Liver (tissue), 9 donors: ENCODE measurements around the gene KDM5C. TPM values are rescaled to one million over a fixed set of nuclear protein-coding genes. Genes with fewer than 3 reads are reported as not detected.

ENCODE experiments used
- DNase-seq: peaks from one replicate; pipeline ENCODE4 v3.0.0-alpha.2; 2017; ENCODE audit warnings: low spot score
- H3K27ac ChIP-seq, 2 donors: one replicate each; pipeline ENCODE4 v1.7.0; 2013; ENCODE audit warnings: inconsistent platforms in 2 of 2, low read length in 2 of 2, control low read depth in 1 of 2, low read depth in 1 of 2, mild to moderate bottlenecking in 1 of 2
- H3K27me3 ChIP-seq, 4 donors: one replicate each; pipeline versions ENCODE4 v1.6.1 to v1.7.0; 2013; ENCODE audit warnings: low read length in 3 of 4, inconsistent platforms in 1 of 4, mild to moderate bottlenecking in 1 of 4, moderate library complexity in 1 of 4; ENCODE audit not compliant: control insufficient read depth in 4 of 4, insufficient read depth in 4 of 4
- H3K36me3 ChIP-seq, 4 donors: one replicate each; pipeline versions ENCODE4 v1.6.1 to v1.7.0; 2013; ENCODE audit warnings: low read length in 3 of 4, mild to moderate bottlenecking in 3 of 4, low read depth in 1 of 4, moderate library complexity in 1 of 4; ENCODE audit not compliant: control insufficient read depth in 4 of 4, insufficient read depth in 3 of 4
- H3K4me1 ChIP-seq, 4 donors: one replicate each; pipeline versions ENCODE4 v1.6.1 to v1.7.0; 2013; ENCODE audit warnings: low read length in 3 of 4, mild to moderate bottlenecking in 3 of 4, moderate library complexity in 1 of 4; ENCODE audit not compliant: control insufficient read depth in 4 of 4, insufficient read depth in 4 of 4
- H3K4me3 ChIP-seq, 3 donors: one replicate each; pipeline versions ENCODE4 v1.6.1 to v1.7.0; 2013; ENCODE audit warnings: low read length in 3 of 3, control low read depth in 1 of 3, low read depth in 1 of 3, mild to moderate bottlenecking in 1 of 3
- H3K9ac ChIP-seq, 2 donors: one replicate each; pipeline ENCODE4 v1.7.0; 2013; ENCODE audit warnings: low read length in 2 of 2, mild to moderate bottlenecking in 2 of 2, moderate library complexity in 2 of 2, control low read depth in 1 of 2, low read depth in 1 of 2
- H3K9me3 ChIP-seq, 4 donors: one replicate each; pipeline versions ENCODE4 v1.6.1 to v1.7.0; 2013; ENCODE audit warnings: low read length in 3 of 4; ENCODE audit not compliant: control insufficient read depth in 4 of 4
- ATF3 ChIP-seq: IDR thresholded peaks from 2 replicates; pipeline ENCODE4 v1.6.1; 2016; ENCODE audit warnings: antibody characterized with exemption
- CTCF ChIP-seq: fragments of 150-350 bp; IDR thresholded peaks from 2 replicates; pipeline ENCODE4 v1.5.1; 2017; ENCODE audit warnings: improper control_type of control experiment, low read depth, low read length; ENCODE audit not compliant: missing input control
- EGR1 ChIP-seq, 2 donors: IDR thresholded peaks; 2 replicates each; pipeline ENCODE4 v1.6.1; 2016 to 2018; ENCODE audit warnings: antibody characterized with exemption in 2 of 2, low read depth in 2 of 2
- FOXA1 ChIP-seq: IDR thresholded peaks from 2 replicates; pipeline ENCODE4 v1.6.1; 2016; ENCODE audit warnings: antibody characterized with exemption
- HNF4A ChIP-seq, 2 donors: conservative IDR thresholded peaks; 2 replicates each; pipeline ENCODE4 v1.6.1; 2016; ENCODE audit warnings: antibody characterized with exemption in 2 of 2, mild to moderate bottlenecking in 2 of 2
- HNF4G ChIP-seq: IDR thresholded peaks from 2 replicates; pipeline ENCODE4 v1.6.1; 2016; ENCODE audit warnings: antibody characterized with exemption
- JUND ChIP-seq, 2 donors: IDR thresholded peaks; 2 replicates each; pipeline ENCODE4 v1.6.1; 2016; ENCODE audit warnings: antibody characterized with exemption in 2 of 2
- REST ChIP-seq: IDR thresholded peaks from 2 replicates; pipeline ENCODE4 v1.6.1; 2016; ENCODE audit warnings: antibody characterized with exemption, mild to moderate bottlenecking
- SP1 ChIP-seq: IDR thresholded peaks from 2 replicates; pipeline ENCODE4 v1.6.1; 2018; ENCODE audit warnings: antibody characterized with exemption, mild to moderate bottlenecking
- YY1 ChIP-seq: IDR thresholded peaks from 2 replicates; pipeline ENCODE4 v1.6.1; 2016; ENCODE audit warnings: antibody characterized with exemption, mild to moderate bottlenecking
- ZBTB33 ChIP-seq: IDR thresholded peaks from 2 replicates; pipeline ENCODE4 v1.6.1; 2016; ENCODE audit warnings: antibody characterized with exemption
- WGBS: extraction: QIAGEN DNeasy Blood & Tissue Kit; methylation state at CpG from one replicate; pipeline ENCODE4 v1.1.7; 2013; 5-methylcytosine and 5-hydroxymethylcytosine counted together
- polyA plus RNA-seq, 2 donors: library from polyadenylated mRNA; stranded (reverse) in 1 of 2; unstranded in 1 of 2; fragments of 200-250 nt in 1 of 2; fragments of >200 nt in 1 of 2; fragmentation: Nextera tagmentation in 1 of 2; extraction: Ambion mirVana in 1 of 2; gene quantifications; one replicate each; pipeline versions ENCODE4 v1.2.1 to v1.2.3, GENCODE V29; 2013 to 2015
- total RNA-seq, 2 donors: library from RNA; depleted of rRNA; stranded (reverse); fragments of >200 nt; gene quantifications; one replicate each; pipeline ENCODE4 v1.2.3, GENCODE V29; 2014
- TF ChIP-seq, protein P1 (sequence below): IDR thresholded peaks from 2 replicates; pipeline ENCODE4 v1.6.1; 2016; ENCODE audit warnings: antibody characterized with exemption
- donor health status: healthy.
- donor health status: healthy.
- donor health status: healthy.
- donor health status: healthy.
- donor health status: healthy.

The KDM5C gene
- total and polyA plus RNA-seq, 4 donors = 14.7 to 74.7 (median 27.0) TPM

- Histone ChIP-seq H3K4me3 (no peak overlapping the region), H3K9me3 (no peaks in the 10 kb centered on the region), H3K36me3 (no peaks in the 10 kb centered on the region), H3K27me3 (no peaks in the 10 kb centered on the region), H3K4me1 (no peaks in the 10 kb centered on the region), H3K9ac (no peak overlapping the region), H3K27ac (no peak overlapping the region)
- DNase-seq = no peak
- 80% methylated on average over 8 of the region's 8 CpGs for WGBS
- TF ChIP-seq SP1 = no peak
- TF ChIP-seq ATF3 = no peak
These were observed 47.9 kb upstream of the KDM5C start for GRCh38 chrX:53272808-53273337.

DNA sequence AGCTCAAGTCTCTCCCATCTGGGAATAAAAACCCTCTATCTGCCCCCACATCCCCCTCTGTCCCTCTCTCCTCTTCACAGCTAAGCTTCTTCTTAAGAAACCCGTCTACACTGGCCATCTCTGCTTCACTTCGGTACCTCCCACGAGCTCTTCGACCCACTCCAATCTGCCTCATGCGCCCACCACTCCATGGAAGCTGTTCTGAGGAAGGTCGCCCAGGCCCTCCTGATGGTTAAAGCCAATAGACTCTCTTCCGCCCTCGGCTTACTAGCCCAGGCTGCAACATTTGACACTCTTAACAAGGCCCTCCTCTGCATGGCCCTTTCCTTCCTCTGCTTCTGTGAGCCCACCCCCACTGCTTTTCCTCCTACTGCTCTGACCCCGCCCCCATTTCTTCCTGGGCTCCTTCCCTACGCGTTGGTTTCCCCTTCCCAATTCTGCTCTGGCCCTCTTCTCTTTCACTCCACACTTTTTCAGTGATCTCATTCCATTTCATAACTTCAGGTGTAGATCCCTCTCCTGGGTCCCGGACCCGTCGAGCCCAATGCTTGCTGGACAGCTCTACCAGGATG lies 44.6 kb upstream of the KDM5C start:
- Histone ChIP-seq H3K27ac (no peak overlapping the region), H3K27me3 (no peaks in the 10 kb centered on the region), H3K9ac (no peak overlapping the region), H3K36me3 (no peaks in the 10 kb centered on the region), H3K4me3 (no peak overlapping the region), H3K4me1 (no peaks in the 10 kb centered on the region), H3K9me3 (no peaks in the 10 kb centered on the region)
- no peak for DNase-seq
- 92% methylated on average over 14 of the region's 14 CpGs for WGBS
- TF ChIP-seq REST = no peak
- TF ChIP-seq HNF4A (conservative IDR thresholded peaks at IDR 0.05) = no peak
- no peak for TF ChIP-seq ZBTB33
- TF ChIP-seq HNF4G = no peak
- TF ChIP-seq CTCF = no peak
- no peak for TF ChIP-seq FOXA1
- TF ChIP-seq, protein P1, sequence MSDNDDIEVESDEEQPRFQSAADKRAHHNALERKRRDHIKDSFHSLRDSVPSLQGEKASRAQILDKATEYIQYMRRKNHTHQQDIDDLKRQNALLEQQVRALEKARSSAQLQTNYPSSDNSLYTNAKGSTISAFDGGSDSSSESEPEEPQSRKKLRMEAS = no peak
- no peak for TF ChIP-seq ATF3
- TF ChIP-seq SP1 = no peak
- TF ChIP-seq JUND (IDR thresholded peaks at IDR 0.05) = no peak
- TF ChIP-seq EGR1 (IDR thresholded peaks at IDR 0.05; ENCODE audit: low read depth in 2 of 2) = no peak
- no peak for TF ChIP-seq YY1
